ENCODE measurements around the gene ELMO3.

Gene ELMO3

DNA sequence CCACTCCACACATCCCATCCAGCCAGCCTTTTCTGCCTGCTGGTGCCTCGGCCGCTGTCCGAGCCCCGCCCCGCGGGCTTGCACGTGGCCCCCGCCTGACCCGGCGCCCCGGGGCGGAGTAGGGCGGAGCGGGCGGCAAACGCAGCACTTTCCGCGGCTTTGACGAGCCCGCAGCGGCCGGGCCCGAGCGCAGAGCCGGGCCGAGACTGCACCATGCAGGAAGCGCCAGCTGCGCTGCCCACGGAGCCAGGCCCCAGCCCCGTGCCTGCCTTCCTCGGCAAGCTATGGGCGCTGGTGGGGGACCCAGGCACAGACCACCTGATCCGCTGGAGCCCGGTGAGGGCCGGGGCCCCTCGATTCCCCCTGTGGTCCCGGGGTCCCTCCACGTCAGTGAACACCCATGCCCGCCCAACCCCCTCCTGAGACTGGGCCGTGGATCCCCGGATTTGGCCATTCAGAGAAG lies 34.3 kb upstream of the ELMO3 start, which contains the start of gene HSF4:
Gene HSF4 (plus strand): TSS at position 147 of the 463 bp plus-strand sequence. CDS start 67 bp downstream, at position 214.
- DNase-seq, result no peak

DNA sequence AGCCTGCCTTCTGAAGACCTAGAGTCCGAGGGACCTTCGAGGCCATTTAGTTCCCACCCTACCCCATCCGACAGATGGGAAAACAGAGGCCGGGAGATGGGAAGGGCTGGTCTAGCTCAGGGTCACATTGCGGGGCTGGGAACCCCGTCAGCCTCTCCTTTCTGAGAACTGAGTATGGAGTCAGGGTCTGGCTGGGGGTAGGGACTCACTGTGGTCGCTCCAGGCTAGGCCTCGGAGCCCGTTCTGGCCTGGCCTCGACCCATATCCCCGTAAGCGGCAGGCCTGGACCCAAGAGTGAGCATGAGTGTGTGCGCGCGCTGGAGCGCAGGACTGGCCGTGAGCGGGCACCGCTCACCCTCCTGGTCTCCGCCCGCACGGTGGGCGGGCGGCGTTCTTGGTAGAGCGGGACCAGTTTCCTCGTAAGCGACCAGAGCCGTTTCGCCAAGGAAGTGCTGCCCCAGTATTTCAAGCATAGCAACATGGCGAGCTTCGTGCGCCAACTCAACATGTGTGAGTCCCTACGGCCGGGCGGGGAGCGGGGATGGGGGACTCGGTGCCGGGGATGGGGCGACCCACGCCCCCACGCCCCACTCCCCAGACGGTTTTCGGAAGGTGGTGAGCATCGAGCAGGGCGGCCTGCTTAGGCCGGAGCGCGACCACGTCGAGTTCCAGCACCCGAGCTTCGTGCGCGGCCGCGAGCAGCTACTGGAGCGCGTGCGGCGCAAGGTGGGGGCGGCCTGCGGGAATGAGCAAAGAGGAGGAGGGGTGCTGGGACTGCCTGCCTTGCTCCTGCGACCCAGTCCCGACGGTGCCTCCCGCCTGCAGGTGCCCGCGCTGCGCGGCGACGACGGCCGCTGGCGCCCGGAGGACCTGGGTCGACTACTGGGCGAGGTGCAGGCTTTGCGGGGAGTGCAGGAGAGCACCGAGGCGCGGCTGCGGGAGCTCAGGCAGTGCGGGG lies 33.5 kb upstream of the ELMO3 start:
- no peak for DNase-seq

DNA sequence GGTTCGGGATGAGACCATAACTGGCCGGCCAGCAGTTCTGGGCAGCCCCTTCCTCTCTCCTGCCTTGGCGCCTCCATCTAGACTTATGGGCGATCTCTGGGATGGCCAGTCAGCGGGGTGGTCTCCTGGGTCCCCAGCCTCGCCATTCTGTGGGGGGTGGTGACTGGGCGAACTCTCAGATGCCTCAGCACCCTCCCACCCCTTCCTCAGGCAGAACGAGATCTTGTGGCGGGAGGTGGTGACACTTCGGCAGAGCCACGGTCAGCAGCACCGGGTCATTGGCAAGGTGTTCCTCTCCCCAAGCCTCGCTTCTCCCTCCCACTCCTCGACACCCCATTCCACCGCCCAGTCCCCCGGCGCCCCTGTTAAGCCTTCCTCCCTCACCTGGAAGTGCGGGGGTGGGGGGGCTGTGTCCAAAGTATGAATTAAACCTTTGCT lies 32.8 kb upstream of the ELMO3 start:
- no peak for DNase-seq

DNA sequence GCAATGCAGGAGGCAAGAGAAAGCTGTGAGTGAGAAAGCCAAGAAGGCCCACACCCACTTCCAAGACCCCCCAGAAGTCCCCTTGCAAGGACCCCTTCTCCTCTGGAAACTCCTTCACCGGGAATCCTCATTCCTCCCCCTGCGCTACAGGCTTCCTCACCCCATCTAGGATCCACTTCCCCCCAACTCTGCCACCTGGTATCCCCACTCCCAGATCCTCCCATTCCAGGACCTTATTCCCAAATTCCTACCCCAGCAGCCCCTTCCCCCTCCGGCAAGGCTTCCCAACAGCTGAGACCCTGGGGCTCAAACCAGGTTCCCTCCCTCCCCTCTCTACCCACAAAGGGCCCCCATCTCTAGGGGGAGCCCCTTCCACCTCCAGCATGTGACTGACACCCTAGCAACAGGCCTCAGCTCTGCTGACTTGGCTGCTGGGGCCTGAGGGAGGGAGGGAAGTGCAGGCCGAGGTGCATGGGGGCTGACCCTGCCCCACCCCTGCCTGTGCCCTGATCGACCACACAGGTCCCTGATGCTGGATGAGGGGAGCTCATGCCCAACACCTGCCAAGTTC lies 32.2 kb upstream of the ELMO3 start:
- no peak for DNase-seq

DNA sequence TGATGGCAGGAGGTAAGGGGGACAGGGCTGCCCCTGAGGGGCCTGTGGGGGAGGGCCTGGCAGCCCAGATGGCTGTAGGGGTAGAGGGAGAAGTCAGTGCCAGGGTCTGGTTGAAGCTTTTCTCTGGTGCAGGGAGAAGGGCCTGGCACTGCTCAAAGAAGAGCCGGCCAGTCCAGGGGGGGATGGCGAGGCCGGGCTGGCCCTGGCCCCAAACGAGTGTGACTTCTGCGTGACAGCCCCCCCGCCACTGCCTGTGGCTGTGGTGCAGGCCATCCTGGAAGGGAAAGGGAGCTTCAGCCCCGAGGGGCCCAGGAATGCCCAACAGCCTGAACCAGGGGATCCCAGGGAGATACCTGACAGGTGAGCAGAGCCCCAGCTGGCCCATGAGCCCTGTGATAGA lies 31.3 kb upstream of the ELMO3 start:
- DNase-seq, result no peak

DNA sequence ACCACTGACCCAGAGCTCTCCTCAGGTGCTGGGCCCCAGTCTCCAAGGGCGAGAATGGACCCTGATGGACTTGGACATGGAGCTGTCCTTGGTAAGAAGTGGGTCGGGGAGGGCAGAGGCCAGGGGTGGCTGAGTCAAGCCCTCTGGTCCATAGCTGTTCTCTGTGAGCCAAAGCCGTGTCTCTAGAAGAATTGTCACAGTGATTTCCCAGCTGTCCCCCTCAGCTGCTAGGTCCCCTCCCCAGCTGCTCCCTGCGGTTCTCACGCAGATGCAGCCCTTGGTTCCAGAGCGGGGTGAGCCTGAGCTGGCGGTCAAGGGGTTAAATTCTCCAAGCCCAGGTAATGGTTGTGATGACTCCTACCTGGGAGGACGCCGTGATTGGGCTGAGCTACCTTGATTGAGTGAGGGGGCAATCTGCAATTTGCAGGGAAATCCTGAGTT lies 29.9 kb upstream of the ELMO3 start:
- DNase-seq, result no peak

DNA sequence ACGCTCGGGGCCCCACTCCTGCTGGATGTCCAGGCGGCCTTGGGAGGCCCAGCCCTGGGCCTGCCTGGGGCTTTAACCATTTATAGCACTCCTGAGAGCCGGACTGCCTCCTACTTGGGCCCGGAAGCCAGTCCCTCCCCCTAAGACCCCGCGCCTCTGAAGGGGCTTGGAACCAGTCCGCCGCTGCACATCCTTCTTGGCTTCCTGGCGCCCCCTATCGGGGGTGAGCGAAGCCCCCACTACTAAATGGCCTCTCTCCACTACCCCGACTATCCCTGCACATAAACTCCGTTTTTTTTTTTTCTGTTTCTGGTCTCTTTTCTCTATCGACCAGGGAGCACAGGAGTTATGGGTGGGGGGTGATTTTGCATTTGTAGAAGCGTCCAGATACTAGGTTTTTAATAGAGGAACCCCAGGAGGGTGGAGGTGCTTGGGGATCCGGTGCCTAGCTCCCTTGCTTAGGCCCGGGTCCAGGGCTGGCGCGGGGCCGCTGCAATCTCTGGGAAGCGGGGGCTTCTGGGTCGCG lies 29.2 kb upstream of the ELMO3 start:
- DNase-seq, result peak; percentile 52 to 58

DNA sequence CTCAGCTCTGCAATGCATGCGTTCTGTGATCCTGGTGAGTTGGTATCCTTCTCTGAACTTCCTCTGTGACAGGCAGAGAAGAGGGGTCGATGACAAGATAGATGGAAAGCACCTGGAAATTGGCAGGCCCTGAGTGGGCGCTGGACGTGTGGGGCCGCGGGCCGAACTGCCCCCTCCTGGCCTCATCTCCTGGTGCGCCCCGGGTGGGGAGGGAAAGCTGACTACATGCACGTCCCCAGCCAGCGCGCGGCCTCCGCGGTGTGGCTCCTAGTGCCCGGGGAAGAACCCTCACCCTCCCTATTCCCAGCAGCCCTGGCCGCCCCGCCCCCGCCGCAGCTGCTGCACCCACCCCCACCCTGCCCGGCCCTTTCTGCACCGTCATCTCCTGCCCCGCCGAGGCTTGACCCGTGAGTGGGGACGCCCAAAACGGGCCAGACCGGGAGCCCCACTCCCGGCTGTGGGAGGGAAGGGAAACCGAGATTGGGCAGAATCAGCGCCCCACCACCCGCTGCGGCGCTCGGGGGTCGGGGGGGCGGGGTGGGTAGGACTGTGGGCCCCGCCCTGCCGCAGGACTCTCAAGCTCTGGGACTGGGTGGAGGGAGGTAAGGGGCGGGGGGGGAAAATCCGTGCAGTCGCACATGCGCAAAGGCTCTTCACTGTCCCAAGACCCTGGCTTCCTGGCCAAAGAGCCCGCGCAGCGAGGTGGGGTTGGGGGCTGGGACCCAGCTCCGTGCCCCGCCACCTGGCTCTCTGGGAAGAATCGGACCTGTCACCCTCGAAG lies 28.6 kb upstream of the ELMO3 start, which contains the start of gene NOL3:
Gene NOL3 (plus strand): TSS at position 371 of the 781 bp plus-strand sequence.
- DNase-seq, result peak; percentile 43 to 71

DNA sequence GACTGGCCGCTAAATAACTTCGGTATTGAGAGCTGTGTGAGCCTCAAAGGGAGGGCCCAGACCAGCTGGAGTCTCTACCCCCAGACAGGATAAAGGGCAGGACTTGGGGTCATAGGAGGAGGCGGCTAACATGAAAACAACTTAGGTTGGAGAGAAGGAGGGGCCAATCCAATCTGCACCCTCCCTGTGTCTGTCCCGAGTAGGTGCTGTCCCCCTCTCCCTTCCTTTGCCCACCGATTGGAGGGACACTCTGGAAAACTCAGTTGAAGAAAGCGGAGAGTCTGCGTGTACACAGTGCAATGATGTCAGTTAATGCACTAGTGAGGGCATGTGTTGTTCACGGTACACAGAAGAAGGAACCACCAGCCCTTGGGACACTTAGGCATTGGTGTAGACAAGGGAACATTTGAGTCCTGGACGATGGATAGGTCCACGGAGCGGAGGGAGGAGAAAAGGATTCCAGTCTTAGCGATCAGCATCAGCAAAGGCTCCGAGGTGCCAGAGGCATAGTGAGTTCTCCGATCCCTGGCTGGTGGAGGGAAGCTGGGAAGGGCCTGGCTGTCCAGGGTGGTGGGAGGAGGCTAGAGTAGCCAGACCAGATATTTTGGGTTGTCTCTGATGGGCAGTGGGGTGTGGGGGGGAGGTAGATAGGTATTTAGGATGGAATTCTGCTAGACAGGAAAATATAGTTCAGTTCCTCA lies 27.8 kb upstream of the ELMO3 start:
- no peak for DNase-seq

DNA sequence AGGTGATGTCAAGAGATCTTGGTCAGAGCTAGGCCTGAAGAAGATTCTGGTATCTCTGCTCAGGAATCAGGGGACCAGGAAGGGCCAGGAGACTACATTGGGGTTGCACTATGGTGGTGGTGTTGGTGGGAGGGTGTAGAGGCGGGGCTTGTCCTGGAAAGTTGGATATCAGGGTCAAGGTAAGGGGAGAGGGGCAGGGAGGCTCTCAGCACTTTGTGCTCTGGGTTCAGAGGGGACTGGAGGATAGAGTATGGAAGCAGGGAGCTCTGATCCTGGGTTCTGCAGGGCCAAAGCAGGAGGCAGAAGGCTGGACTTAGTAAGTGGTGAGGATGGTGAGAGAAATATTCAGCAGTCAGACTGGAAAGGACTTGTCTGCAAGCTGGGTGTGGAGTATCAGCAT lies 25.6 kb upstream of the ELMO3 start:
- DNase-seq, result no peak

DNA sequence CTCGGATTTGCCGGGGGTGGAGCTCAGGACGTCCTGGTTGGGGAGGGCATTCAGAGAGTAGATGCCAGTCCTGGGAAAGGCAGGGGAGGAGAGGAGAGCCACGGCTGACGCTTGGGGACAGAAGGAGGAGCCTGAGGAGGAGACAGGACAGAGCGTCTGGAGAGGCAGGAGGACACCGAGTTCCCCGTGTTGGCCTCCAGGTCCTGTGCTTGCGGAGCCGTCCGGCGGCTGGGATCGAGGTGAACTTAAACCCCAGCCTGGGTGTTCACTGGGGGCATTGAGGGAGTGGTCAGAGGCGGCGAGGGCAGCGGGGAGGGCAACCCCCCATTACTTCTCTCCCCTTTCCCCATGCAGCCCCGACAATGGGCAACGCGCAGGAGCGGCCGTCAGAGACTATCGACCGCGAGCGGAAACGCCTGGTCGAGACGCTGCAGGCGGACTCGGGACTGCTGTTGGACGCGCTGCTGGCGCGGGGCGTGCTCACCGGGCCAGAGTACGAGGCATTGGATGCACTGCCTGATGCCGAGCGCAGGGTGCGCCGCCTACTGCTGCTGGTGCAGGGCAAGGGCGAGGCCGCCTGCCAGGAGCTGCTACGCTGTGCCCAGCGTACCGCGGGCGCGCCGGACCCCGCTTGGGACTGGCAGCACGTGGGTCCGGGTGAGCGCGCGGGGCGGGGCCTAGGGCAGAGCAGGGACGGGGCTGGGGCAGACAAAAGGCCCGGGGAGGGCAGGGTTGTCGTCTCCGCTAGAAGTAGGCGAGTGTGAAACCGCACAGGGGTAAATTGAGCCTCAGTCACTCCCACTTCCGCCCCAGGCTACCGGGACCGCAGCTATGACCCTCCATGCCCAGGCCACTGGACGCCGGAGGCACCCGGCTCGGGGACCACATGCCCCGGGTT lies 24.9 kb upstream of the ELMO3 start:
- DNase-seq, result peak; percentile 60 to 73

DNA sequence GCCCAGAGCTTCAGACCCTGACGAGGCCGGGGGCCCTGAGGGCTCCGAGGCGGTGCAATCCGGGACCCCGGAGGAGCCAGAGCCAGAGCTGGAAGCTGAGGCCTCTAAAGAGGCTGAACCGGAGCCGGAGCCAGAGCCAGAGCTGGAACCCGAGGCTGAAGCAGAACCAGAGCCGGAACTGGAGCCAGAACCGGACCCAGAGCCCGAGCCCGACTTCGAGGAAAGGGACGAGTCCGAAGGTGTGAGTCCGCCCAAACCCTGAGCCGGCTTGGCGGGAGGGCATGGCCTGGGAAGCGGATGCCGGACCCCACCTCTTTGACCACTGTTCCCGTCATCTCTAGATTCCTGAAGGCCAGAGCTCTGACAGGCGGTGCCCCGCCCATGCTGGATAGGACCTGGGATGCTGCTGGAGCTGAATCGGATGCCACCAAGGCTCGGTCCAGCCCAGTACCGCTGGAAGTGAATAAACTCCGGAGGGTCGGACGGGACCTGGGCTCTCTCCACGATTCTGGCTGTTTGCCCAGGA lies 24.2 kb upstream of the ELMO3 start:
- DNase-seq, result no peak

DNA sequence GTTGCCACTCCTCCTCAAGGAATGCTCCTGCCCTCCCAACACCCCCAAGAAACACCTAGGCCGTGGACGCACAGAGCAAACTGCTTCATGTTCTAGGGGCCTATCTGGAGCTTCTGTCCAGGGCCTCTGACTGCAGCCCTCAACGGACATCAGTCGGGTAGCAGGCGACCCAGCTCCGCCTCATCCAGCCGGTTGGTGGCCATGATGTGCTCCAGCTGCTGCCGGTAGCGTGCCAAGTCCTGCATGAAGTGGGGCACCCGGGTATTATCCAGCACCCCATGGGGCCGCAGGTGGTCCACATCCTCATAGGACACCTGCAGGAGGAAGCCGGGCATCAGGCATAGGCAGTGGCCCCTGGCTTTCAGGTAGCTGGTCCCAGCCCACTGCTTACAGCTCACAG lies 22.3 kb upstream of the ELMO3 start:
- DNase-seq, result no peak

DNA sequence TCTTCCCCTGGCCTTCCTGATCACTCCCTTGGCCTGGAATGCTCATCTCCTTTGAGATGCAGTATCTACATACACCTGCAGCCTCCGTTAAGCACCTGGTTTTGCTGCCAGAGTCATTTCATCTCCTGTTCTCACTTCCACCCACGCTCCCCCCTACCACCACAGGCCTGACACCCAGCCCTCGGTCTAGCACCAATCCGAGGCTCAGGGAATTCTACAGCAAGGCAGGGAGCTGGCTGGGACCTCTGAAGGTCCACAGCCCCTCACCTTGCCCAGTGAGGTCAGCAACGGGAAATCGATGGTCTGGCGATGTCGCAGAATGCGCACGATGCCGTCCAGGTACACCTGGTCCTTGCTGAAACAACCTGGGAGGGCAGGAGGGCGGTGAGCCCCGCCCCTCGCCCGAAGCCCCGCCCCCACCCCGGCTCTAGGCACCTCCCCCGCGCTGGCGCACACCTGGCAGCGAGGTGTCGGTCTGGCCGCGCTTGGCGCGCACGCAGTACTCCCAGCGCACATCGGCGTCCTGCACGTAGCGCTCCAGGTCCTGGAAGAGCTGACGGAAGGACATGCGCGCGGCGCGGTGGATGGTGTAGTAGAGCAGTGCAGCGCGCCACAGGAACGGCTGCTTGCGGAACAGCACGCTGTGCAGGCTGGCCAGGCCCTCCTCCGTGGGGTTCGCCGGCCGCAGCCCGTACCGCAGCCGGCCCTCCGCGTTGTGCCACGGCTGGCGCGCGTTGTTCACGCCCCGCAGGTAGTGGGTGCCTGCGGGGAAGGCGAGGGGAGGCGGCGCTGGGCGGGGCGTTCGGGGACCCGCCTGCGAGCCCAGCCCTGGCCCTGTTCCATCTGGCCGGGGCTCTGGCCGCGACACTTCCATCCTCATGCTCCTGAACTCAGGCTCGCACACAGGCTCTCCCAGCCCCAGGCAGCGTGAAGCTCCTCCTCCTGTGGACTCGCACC lies 20.9 kb upstream of the ELMO3 start:
- DNase-seq, result peak; percentile 48 to 57

DNA sequence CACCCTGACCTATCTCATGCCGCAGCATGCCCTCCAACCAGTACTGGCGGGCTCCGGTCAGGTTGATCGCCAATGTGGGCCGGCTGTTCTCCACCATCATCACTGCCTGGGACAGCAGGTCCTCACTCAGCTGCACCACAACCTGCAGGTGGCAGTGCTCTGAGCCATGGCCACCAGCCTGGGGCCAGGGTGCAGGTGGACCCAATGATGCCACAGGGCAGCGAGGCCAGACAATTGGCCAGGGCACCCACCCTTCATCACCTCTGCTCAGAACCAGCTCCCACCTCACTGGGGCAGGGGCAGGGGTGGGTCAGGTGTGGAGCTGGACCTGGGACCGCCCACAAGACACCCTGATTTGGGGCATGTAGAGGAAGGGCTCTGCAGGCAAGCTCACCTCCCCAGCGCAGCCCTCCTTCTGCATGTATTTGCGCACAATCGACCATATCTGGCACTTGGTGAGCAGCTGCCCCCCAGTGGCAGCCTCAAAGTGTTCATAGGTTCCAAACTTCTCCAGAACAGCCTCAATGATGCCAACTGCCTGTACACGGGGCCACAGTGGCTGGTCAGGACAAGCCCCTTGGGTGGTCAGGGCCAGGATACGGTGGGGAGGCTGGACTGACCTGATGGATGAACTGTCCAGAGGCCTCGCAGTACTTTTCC lies 19.4 kb upstream of the ELMO3 start:
- no peak for DNase-seq

DNA sequence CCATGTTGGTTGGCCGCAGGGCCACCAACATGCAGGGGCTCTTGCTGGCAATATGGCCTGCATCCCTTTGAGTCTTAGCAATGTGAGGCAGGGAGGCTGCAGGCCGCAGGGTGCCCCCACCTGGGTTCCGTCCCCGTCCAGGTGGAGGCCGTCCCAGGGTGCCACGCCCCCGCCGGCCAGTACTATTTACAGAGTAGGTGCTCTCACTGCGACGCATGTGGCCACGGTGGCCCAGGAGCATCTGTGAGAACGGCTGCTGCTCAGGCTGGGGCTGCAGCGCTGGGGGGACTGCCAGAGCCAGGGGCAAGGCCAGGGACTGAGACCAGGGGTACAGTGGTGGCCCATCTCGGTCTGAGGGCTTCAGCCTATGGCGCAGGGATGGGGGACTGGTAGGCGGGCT lies 18.8 kb upstream of the ELMO3 start:
- DNase-seq, result no peak

DNA sequence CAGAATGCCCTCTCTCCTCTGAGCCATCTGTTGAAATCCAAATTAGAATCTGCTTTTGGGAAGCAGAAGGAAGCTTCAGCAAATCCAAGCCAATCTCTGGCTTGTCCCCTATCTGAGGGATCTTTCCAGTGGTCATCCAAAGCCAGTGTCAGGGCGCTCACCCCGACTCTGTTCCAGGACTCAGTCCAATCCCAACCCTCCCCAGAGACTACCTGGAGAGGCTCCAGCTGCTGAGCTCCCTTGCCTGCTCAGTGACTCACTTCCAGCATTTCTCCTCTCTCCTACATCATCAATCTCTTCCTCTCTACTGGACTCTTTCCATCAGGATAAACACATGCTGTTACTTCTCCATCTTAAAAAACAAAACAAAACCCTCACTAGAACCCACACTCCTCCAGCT lies 17.6 kb upstream of the ELMO3 start:
- no peak for DNase-seq

DNA sequence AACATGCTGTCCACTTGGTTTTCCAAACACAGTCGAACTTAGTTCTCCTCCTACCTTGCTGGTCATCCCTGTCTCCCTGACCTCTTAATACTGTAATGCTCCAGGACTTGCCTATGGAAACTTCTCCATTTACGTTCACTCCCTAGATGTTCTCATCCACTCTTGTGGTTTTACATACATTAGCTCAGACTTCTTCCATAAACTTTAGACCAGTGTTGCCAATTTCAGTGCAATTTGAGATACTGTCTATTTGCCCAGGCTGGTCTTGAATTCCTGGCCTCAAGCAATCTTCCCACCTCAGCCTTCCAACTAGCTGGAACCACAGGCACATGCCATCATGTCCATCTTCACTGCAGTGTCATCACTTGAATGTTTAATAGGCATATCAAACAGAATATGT lies 16.6 kb upstream of the ELMO3 start:
- DNase-seq, result no peak

DNA sequence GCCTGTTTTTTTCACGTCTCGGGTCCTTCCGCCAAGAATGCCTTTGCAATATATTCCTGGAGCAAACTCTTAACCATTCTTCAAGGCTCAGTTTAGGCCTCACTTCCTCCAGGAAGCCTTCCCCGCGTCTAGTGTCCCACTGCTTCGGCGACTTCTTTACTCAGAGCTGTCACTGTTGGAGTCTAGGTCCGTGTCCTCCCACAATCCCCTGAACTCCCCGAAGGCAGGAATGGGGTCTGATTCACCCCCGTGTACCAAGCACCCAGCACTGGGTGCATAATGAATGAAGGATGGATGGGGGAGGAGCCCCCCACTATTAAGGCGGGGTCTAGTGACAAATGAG lies 15.7 kb upstream of the ELMO3 start:
- DNase-seq, result no peak

Data from stimulated activated CD4-positive, alpha-beta T cell treated with anti-CD3 and anti-CD28 coated beads, Interleukin-2, amount 100 ng/mL, for 24 hours (primary cell).